Activated B cell treated with CpG ODN at 0.5 μM for 24 hours (primary cell): ENCODE results near the gene CBFA2T2. TPM values are rescaled to one million over a fixed set of nuclear protein-coding genes. Genes with fewer than 3 reads are reported as not detected.

Experiments
- ATAC-seq: fragments of 200-7000 bp; cut with Tn5 transposase; one replicate; pipeline ENCODE4 v1.10.0; 2021; ENCODE audit warnings: low read depth, mild to moderate bottlenecking, moderate library complexity
- CTCF ChIA-PET: fragments of 350-600 bp; sonication (Branson Sonifier 250); formaldehyde crosslinking; loops from one replicate; lab custom pipeline; 2021; ENCODE audit warnings: antibody characterized with exemption; lab: Charles Lee
- POLR2A ChIA-PET: fragments of 350-600 bp; sonication (Branson Sonifier 250); formaldehyde crosslinking; loops from one replicate; lab custom pipeline; 2021; ENCODE audit warnings: antibody characterized with exemption; lab: Charles Lee
- DNase-seq: peaks from one replicate; pipeline ENCODE4 v3.0.0; 2022
- H3K27ac Mint-ChIP-seq: one replicate; pipeline ENCODE4 v1.8.0; 2020; ENCODE audit warnings: mixed read lengths
- H3K27me3 Mint-ChIP-seq: one replicate; pipeline ENCODE4 v1.8.0; 2021; ENCODE audit warnings: mixed read lengths
- H3K36me3 Mint-ChIP-seq: one replicate; pipeline ENCODE4 v1.8.0; 2021; ENCODE audit warnings: low read depth, mixed read lengths
- H3K4me1 Mint-ChIP-seq: one replicate; pipeline ENCODE4 v1.8.0; 2021; ENCODE audit warnings: mixed read lengths
- H3K4me3 Mint-ChIP-seq: one replicate; pipeline ENCODE4 v1.8.0; 2020; ENCODE audit warnings: mild to moderate bottlenecking, mixed read lengths
- H3K9me3 Mint-ChIP-seq: one replicate; pipeline ENCODE4 v1.8.0; 2020; ENCODE audit warnings: mixed read lengths
- intact Hi-C: fragments of 100-400 bp; cut with micrococcal nuclease; formaldehyde crosslinking; loops from one replicate; pipeline ENCODE4 v1.15.1; 2024
- total RNA-seq: library from RNA; stranded (reverse); gene quantifications from 2 replicates; pipeline ENCODE4 v1.2.3, GENCODE V29; 2022
- TF ChIP-seq, protein P1 (sequence below): fragments of 200-600 bp; IDR thresholded peaks from one replicate; pipeline ENCODE4 v1.8.0; 2022; ENCODE audit warnings: antibody characterized with exemption, mild to moderate bottlenecking

CBFA2T2 gene
- total RNA-seq, 1 donor from 2014 or later = 15.8 TPM

DNA sequence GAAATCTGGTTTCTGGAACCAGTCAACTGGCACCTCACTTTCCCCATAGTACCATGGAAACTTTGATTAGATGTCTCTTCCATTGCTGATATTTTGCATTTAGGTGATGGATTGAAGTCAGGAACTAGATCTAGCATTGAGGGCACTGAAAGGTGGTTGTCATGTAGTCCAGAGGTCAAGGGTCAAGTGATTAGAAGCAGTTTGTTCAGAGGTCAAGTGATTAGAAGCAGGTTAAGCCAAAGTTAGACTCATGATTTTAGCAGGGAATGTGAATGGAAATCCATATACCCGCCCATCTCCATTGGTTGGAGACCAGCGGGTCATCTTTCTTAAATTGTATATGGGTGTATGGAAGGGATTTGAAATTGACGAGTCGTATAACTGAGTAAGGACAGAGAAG is 51.2 kb downstream of the CBFA2T2 start:
- DNase-seq (no peak), ATAC-seq (no peak)
- TF ChIP-seq, protein P1, sequence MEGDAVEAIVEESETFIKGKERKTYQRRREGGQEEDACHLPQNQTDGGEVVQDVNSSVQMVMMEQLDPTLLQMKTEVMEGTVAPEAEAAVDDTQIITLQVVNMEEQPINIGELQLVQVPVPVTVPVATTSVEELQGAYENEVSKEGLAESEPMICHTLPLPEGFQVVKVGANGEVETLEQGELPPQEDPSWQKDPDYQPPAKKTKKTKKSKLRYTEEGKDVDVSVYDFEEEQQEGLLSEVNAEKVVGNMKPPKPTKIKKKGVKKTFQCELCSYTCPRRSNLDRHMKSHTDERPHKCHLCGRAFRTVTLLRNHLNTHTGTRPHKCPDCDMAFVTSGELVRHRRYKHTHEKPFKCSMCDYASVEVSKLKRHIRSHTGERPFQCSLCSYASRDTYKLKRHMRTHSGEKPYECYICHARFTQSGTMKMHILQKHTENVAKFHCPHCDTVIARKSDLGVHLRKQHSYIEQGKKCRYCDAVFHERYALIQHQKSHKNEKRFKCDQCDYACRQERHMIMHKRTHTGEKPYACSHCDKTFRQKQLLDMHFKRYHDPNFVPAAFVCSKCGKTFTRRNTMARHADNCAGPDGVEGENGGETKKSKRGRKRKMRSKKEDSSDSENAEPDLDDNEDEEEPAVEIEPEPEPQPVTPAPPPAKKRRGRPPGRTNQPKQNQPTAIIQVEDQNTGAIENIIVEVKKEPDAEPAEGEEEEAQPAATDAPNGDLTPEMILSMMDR = no peak
- no peak overlapping the region for H3K27ac Mint-ChIP-seq
- peaks cover 12% of the 10 kb centered on the region for H3K4me1 Mint-ChIP-seq
- intact Hi-C loops = no loop called here
- CTCF ChIA-PET = no interaction called here
- POLR2A ChIA-PET = interaction anchor here (0.6 kb wide), 1 partner anchor 180 kb away, joined by 4 read pairs; no protein-coding TSS in a partner anchor
- peaks cover 4% of the 10 kb centered on the region for H3K36me3 Mint-ChIP-seq
- H3K27me3 Mint-ChIP-seq = no peaks in the 10 kb centered on the region
- no peak overlapping the region for H3K4me3 Mint-ChIP-seq
- H3K9me3 Mint-ChIP-seq = no peaks in the 10 kb centered on the region

DNA sequence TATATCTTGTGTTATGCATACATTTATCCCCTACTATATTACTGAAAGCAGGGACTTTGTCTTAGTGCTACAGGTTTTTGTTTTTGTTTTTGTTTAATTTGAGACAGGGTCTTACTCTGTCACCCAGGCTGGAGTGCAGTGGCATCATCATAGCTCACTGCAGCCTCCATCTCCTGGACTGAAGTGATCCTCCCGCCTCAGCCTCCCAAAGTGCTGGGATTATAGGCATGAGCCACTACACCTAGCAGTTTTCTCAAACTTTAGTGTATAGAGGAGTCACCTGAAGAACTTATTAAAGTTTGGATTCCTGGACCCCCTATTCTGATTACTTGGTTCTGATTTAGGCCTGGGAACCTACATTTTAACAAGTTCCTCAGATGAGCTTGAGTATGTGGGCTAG is 51.9 kb downstream of the CBFA2T2 start:
- ATAC-seq (no peak), DNase-seq (no peak)
- no peak overlapping the region for H3K4me3 Mint-ChIP-seq
- peaks cover 12% of the 10 kb centered on the region for H3K4me1 Mint-ChIP-seq
- H3K36me3 Mint-ChIP-seq = peaks cover 4% of the 10 kb centered on the region
- H3K27me3 Mint-ChIP-seq = no peaks in the 10 kb centered on the region
- ChIA-PET POLR2A (interaction anchor here (0.6 kb wide), 1 partner anchor 179 kb away, joined by 4 read pairs; no protein-coding TSS in a partner anchor), CTCF (no interaction called here)
- no peaks in the 10 kb centered on the region for H3K9me3 Mint-ChIP-seq
- TF ChIP-seq, protein P1 = no peak
- intact Hi-C loops = no loop called here
- H3K27ac Mint-ChIP-seq = no peak overlapping the region

DNA sequence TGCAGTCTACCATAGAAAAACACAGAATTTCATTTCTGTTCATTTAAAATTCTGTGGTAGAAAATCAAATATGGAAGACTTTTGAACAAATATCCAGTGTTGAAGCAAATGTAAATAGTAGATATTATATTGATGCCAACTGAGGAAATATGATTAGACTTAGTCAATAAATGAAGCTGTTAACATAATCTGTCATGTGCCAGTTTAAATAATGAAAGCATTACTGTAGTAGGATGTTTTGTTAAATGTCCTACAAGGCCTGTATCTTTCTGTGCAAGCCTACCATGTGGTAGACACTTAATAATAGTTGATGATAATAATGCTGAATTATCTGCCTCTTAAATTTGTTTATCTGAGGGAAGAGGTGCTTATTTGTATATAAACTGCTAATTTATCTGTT is 55.9 kb downstream of the CBFA2T2 start:
- CTCF ChIA-PET = no interaction called here
- TF ChIP-seq, protein P1 = no peak

DNA sequence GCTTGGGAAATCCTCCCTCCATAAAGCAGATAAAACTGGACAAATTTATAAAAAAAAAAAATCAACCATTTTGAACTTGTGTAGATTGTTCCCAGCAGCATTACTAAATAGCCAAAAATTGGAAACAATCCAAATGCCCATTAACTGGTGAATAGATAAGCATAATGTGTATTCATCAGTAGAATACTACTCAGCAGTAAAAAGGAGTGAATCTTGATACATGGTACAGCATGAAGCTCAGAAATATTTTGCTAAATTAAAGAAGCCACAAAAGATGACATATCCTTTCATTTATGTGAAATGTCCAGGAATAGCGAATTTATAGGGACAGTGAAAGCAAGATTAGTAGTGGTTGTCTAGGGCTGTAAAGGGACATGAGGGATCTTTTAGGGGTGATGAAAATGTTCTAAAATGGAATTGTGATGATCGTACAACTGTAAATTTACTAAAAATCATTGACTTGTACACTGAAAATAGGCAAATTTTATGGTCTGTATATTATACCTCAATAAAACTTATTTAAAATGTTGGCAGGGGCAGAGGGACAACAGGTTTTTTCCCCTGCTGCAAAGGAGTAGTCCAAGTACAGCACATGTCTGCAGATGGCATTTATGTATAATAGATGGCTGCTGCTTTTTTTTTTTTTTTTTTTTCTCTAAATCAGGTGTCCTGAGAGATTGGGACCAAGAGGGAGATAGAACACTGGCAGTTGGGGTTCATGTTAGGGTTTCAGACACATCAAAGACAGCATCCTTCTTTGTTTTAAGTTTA is 59.5 kb downstream of the CBFA2T2 start:
- DNase-seq (no peak), ATAC-seq (no peak)
- Mint-ChIP-seq H3K4me3 (no peak overlapping the region), H3K27me3 (no peaks in the 10 kb centered on the region), H3K36me3 (peaks cover 13% of the 10 kb centered on the region), H3K4me1 (peaks cover 24% of the 10 kb centered on the region), H3K27ac (no peak overlapping the region), H3K9me3 (no peaks in the 10 kb centered on the region)
- ChIA-PET CTCF (no interaction called here), POLR2A (interaction anchor here (0.7 kb wide), 1 partner anchor 168 kb away, joined by 5 read pairs; no protein-coding TSS in a partner anchor)
- TF ChIP-seq, protein P1 = no peak
- intact Hi-C loops = no loop called here

More for the DNA sequence above, 55.9 kb downstream of the CBFA2T2 start:
- peaks cover 3% of the 10 kb centered on the region for H3K4me1 Mint-ChIP-seq
- ATAC-seq (no peak), DNase-seq (no peak)
- no peaks in the 10 kb centered on the region for H3K9me3 Mint-ChIP-seq
- no peak overlapping the region for H3K27ac Mint-ChIP-seq
- intact Hi-C loops = no loop called here
- no peaks in the 10 kb centered on the region for H3K27me3 Mint-ChIP-seq
- POLR2A ChIA-PET = interaction anchor here (0.7 kb wide), 1 partner anchor 49 kb away, joined by 4 read pairs; no protein-coding TSS in a partner anchor
- H3K4me3 Mint-ChIP-seq = no peak overlapping the region
- H3K36me3 Mint-ChIP-seq = peaks cover 2% of the 10 kb centered on the region

DNA sequence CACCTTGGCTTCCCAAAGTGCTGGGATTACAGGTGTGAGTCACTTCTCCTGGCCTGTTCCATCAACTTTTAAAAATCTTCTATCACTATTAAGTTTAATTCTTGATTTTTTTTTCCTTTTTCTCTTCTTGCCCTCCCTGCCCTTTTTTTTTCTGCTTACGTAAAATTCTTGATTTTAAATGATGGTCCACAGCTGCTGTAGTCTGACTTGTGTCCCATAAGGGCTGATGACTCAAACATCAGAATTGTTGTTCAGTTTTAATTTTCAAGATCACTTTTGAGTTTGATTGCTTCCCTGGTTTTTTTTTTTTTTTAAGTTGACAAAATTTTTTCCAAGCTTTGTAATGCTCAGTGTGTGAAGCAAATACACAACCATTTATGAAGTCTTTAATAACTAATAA is 61.9 kb downstream of the CBFA2T2 start:
- ChIA-PET POLR2A (interaction anchor here (0.5 to 0.7 kb wide), 2 partner anchors 33 to 80 kb away, joined by 3 read pairs; no protein-coding TSS in a partner anchor), CTCF (interaction anchor here (0.7 kb wide), 1 partner anchor 52 kb away, joined by 3 read pairs; no protein-coding TSS in a partner anchor)
- peaks cover 40% of the 10 kb centered on the region for H3K4me1 Mint-ChIP-seq
- TF ChIP-seq, protein P1 = no peak
- peaks cover 18% of the 10 kb centered on the region for H3K36me3 Mint-ChIP-seq
- ATAC-seq (no peak), DNase-seq (no peak)
- no peaks in the 10 kb centered on the region for H3K9me3 Mint-ChIP-seq
- no peaks in the 10 kb centered on the region for H3K27me3 Mint-ChIP-seq
- no peak overlapping the region for H3K4me3 Mint-ChIP-seq
- intact Hi-C loops = no loop called here
- peak overlapping the region; percentile 65 for H3K27ac Mint-ChIP-seq
